SU-DHL-6 (cell line): ENCODE results near the gene TRPM2.

Source experiments
- H2AFZ ChIP-seq: fragments of 200-600 bp; sonication (generic); 2 replicates; pipeline ENCODE4 v1.6.1; 2014; ENCODE audit warnings: low read depth, mild to moderate bottlenecking, moderate library complexity, mixed read lengths, antibody characterized with exemption, low read length; ENCODE audit not compliant: severe bottlenecking
- H3F3A ChIP-seq: fragments of 200-600 bp; shearing (Covaris generic); 2 replicates; pipeline ENCODE4 v1.6.0; 2016; ENCODE audit warnings: antibody characterized with exemption, mild to moderate bottlenecking; ENCODE audit not compliant: insufficient read depth
- H3K27ac ChIP-seq: fragments of 200-600 bp; sonication (generic); 2 replicates; pipeline ENCODE4 v1.5.1; 2016; ENCODE audit warnings: low read depth, mild to moderate bottlenecking, low read length, moderate library complexity, mixed read lengths
- H3K27me3 ChIP-seq: fragments of 200-600 bp; sonication (generic), shearing (Covaris generic); 2 replicates; pipeline ENCODE4 v1.6.0; 2014; ENCODE audit warnings: mild to moderate bottlenecking, low read length
- H3K36me3 ChIP-seq: fragments of 200-600 bp; sonication (generic); 2 replicates; pipeline ENCODE4 v1.6.1; 2014; ENCODE audit warnings: mild to moderate bottlenecking, low read length, mixed read lengths
- H3K4me2 ChIP-seq: fragments of 300-600, 200-600 bp; shearing (Covaris generic), sonication (generic); 2 replicates; pipeline ENCODE4 v1.6.0; 2014; ENCODE audit warnings: low read length, low read depth, mild to moderate bottlenecking; ENCODE audit not compliant: poor library complexity, severe bottlenecking
- H3K4me3 ChIP-seq: fragments of 200-600 bp; sonication (generic); 2 replicates; pipeline ENCODE4 v1.5.1; 2014; ENCODE audit warnings: antibody characterized with exemption, low read length, mild to moderate bottlenecking, mixed read lengths; ENCODE audit not compliant: insufficient read depth, poor library complexity, severe bottlenecking
- H3K79me2 ChIP-seq: fragments of 200-600 bp; sonication (generic); 2 replicates; pipeline ENCODE4 v1.6.1; 2014; ENCODE audit warnings: mild to moderate bottlenecking, low read length, moderate library complexity; ENCODE audit not compliant: insufficient read depth
- H3K9ac ChIP-seq: fragments of 200-600 bp; sonication (generic); 2 replicates; pipeline ENCODE4 v1.7.0; 2014; ENCODE audit warnings: mild to moderate bottlenecking, low read length
- H3K9me2 ChIP-seq: fragments of 200-600 bp; sonication (generic); replicated peaks from 2 replicates; pipeline ENCODE4 v1.6.1; 2014; ENCODE audit warnings: low read length; ENCODE audit not compliant: insufficient read depth
- H3K9me3 ChIP-seq: fragments of 200-600 bp; sonication (generic); 2 replicates; pipeline ENCODE4 v1.6.1; 2014; ENCODE audit warnings: low read length, mixed read lengths; ENCODE audit not compliant: insufficient read depth
- H4K20me1 ChIP-seq: fragments of 200-600 bp; sonication (generic); 2 replicates; pipeline ENCODE4 v1.6.1; 2014; ENCODE audit warnings: low read depth, mild to moderate bottlenecking, antibody characterized with exemption, low read length, moderate library complexity, mixed read lengths
- EZH2phosphoT487 ChIP-seq: fragments of 200-600 bp; sonication (generic), shearing (Covaris generic); conservative IDR thresholded peaks from 2 replicates; pipeline ENCODE4 v1.6.1; 2018; ENCODE audit warnings: mild to moderate bottlenecking, antibody characterized with exemption, low read length, moderate library complexity, mixed read lengths
- TF ChIP-seq, protein P1 (sequence below): fragments of 200-600 bp; sonication (generic); IDR thresholded peaks from one replicate; pipeline ENCODE4 v1.5.1; 2017; ENCODE audit warnings: antibody characterized with exemption, mild to moderate bottlenecking, low read length, moderate library complexity; ENCODE audit not compliant: insufficient read depth, poor library complexity, severe bottlenecking

Gene TRPM2

DNA sequence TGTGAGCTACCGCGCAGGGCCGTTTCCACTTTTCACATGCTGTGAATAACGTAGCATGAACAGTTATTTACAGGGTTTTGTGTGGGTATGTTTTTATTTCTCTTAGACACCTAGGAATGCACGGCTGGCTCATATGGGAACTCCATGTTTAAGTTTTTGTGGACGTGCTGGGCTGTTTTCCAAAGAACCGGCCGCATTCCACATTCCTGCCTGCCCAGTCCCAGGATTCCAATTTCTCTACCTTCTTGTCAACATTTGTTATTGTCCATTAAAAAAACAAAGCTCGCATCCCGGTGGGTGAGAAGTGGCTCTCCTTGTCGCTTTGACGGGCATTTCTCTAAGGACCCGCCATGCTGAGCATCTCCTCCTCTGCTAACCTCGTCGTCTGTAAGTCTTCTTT, 54.8 kb downstream of the TRPM2 start:
- Histone ChIP-seq H4K20me1 (no peaks in the 10 kb centered on the region), H3K4me2 (no peak overlapping the region), H3K9me3 (peaks cover 10% of the 10 kb centered on the region; the same call in 1 of the 2 replicates), H3F3A (peaks cover 5% of the 10 kb centered on the region; the same call in 1 of the 2 replicates), H3K4me3 (no peak overlapping the region), H3K27ac (no peak overlapping the region), H3K36me3 (no peaks in the 10 kb centered on the region), H2AFZ (no peak overlapping the region), H3K9me2 (no peaks in the 10 kb centered on the region), H3K79me2 (no peaks in the 10 kb centered on the region), H3K9ac (no peak overlapping the region), H3K27me3 (no peaks in the 10 kb centered on the region)
- TF ChIP-seq, protein P1, sequence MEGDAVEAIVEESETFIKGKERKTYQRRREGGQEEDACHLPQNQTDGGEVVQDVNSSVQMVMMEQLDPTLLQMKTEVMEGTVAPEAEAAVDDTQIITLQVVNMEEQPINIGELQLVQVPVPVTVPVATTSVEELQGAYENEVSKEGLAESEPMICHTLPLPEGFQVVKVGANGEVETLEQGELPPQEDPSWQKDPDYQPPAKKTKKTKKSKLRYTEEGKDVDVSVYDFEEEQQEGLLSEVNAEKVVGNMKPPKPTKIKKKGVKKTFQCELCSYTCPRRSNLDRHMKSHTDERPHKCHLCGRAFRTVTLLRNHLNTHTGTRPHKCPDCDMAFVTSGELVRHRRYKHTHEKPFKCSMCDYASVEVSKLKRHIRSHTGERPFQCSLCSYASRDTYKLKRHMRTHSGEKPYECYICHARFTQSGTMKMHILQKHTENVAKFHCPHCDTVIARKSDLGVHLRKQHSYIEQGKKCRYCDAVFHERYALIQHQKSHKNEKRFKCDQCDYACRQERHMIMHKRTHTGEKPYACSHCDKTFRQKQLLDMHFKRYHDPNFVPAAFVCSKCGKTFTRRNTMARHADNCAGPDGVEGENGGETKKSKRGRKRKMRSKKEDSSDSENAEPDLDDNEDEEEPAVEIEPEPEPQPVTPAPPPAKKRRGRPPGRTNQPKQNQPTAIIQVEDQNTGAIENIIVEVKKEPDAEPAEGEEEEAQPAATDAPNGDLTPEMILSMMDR, result no peak
- TF ChIP-seq EZH2phosphoT487, result no peak

DNA sequence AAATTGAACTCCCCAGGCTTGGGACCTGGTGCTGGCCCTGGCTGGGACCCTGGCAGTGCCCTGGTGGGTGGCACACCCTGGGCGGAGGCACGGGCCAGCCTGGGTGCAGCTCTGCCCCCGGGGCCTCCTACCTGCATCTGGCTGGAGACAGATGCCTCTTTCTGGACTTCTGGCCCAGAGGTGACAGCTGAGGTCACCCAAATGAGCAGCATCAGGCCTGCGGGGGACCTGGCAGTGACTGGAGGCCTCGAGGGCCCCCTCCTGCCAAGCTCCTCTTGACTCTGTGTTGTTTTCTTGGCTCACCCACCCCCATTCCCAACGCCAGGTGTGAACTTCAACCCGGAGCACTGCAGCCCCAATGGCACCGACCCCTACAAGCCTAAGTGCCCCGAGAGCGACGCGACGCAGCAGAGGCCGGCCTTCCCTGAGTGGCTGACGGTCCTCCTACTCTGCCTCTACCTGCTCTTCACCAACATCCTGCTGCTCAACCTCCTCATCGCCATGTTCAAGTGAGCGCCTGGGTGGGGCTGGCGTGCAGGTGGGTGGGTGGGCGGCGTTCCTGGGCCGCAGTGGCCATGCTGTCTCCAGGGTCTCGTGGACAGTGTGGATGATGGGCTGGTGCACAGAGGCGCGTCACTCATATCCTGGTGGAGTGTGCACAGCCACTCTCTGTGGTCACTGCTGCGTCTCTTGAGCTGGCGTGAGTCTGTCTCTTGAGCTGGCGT, 60.3 kb downstream of the TRPM2 start:
- no peaks in the 10 kb centered on the region for H3K9me2 ChIP-seq
- H3K4me3 ChIP-seq, result no peak overlapping the region
- H3K9ac ChIP-seq, result no peak overlapping the region
- no peak overlapping the region for H2AFZ ChIP-seq
- no peaks in the 10 kb centered on the region for H3F3A ChIP-seq
- H4K20me1 ChIP-seq, result no peaks in the 10 kb centered on the region
- H3K27me3 ChIP-seq, result no peaks in the 10 kb centered on the region
- no peak overlapping the region for H3K4me2 ChIP-seq
- no peak overlapping the region for H3K27ac ChIP-seq
- no peaks in the 10 kb centered on the region for H3K9me3 ChIP-seq
- TF ChIP-seq EZH2phosphoT487, result no peak
- no peaks in the 10 kb centered on the region for H3K36me3 ChIP-seq
- no peaks in the 10 kb centered on the region for H3K79me2 ChIP-seq

DNA sequence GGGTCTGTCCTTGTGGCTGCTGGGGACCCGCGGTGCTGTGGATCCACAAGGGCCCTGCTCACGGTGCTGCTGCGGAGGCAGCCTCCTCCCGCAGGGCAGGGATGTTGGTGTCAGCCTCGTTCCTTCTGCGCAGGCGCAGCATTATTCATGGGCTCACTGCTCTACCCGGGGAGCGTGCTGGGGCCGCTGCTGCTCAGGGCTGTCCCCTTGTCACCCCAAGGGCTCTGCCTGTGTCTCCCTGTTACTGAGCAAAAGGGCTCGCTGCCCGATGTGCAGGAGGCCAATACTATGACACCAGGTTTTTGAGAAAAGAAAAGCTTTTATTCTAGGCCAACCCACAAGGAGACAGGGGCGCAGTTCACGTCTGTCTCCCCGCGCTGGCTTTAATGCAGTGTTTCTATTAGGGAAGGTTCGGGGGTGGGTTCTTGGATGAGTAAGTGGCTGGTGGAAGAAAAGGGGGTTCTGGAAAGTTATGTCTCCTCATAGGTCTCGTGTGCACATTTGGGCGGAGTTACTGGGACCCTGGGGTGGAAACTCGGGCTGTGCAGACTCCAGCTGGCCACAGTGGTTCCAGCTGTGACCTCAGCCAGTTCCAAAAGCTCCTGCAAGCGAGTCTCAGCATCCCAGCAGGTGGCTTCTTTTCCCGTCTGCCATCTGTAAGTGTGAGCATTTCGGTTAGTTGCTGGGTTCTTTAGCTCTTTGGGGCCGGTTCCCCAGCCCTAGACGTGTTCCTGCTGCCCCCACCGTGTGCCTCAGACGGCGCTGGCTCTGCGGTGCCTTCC, 61.1 kb downstream of the TRPM2 start:
- Histone ChIP-seq H3K9me3 (peaks cover 4% of the 10 kb centered on the region; the same call in 1 of the 2 replicates), H3K36me3 (no peaks in the 10 kb centered on the region), H3K4me2 (no peak overlapping the region), H2AFZ (no peak overlapping the region), H3K27me3 (no peaks in the 10 kb centered on the region), H3K9me2 (no peaks in the 10 kb centered on the region), H4K20me1 (no peaks in the 10 kb centered on the region), H3K9ac (no peak overlapping the region), H3K79me2 (no peaks in the 10 kb centered on the region), H3F3A (no peaks in the 10 kb centered on the region), H3K27ac (no peak overlapping the region), H3K4me3 (no peak overlapping the region)
- TF ChIP-seq, protein P1, result no peak
- TF ChIP-seq EZH2phosphoT487, result no peak
